AG08396 (cell line): ENCODE measurements around the gene ADCK2.
"Not testable (repeated sequence)": the region's sequence is repeated elsewhere in the genome, so short reads cannot be mapped to it uniquely, and the experiment has no call there.

ENCODE experiments used
- DNase-seq: peaks from one replicate; pipeline ENCODE4 v3.0.0; 2012; ENCODE audit warnings: low spot score, mixed read lengths

Gene ADCK2

DNA sequence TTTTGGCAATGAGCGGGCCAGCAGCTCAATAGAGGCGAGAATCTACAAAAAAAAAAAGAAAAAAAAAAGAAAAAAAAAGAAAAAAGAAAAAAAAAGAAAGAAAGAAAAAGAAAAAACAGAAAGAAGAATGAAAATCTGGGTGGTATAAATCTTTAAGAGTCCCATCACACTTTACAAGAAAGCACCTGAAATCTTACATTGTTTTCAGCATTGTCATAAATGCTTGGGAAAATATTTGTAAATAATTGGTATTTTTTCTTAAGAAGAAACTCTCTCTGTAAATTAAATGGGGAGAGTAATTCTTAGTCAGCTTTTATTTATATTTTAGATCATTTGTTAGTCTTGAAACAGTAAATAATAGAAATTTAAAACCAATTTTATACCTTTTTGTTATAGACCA, 62.0 kb downstream of the ADCK2 start:
- DNase-seq, result no peak

- no peak for DNase-seq
Measured at GRCh38 chr7:140738280-140738679, 65.5 kb downstream of the ADCK2 start.

DNA sequence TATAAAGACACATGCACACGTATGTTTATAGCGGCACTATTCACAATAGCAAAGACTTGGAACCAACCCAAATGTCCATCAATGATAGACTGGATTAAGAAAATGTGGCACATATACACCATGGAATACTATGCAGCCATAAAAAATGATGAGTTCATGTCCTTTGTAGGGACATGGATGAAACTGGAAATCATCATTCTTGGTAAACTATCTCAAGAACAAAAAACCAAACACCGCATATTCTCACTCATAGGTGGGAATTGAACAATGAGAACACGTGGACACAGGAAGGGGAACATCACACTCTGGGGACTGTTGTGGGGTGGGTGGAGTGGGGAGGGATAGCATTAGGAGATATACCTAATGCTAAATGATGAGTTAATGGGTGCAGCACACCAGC, 70.5 kb downstream of the ADCK2 start:
- not testable (repeated sequence) for DNase-seq

- no peak for DNase-seq
Measured at GRCh38 chr7:140744005-140744404, 71.3 kb downstream of the ADCK2 start.
